BE2C (cell line): ENCODE data around the gene ORAI2.

Source experiments
- DNase-seq: peaks from one replicate; pipeline ENCODE4 v3.0.0-alpha.2; 2020
- H3K27me3 ChIP-seq: fragments of 250-450 bp; sonication (Bioruptor Pico); 2 replicates; pipeline ENCODE4 v1.5.1; 2020; ENCODE audit warnings: mild to moderate bottlenecking
- H3K36me3 ChIP-seq: fragments of 250-450 bp; sonication (Bioruptor Pico); 2 replicates; pipeline ENCODE4 v1.5.1; 2020; ENCODE audit warnings: mild to moderate bottlenecking
- H3K4me1 ChIP-seq: fragments of 250-450 bp; sonication (Bioruptor Pico); 2 replicates; pipeline ENCODE4 v1.5.1; 2020
- H3K4me3 ChIP-seq: 2 replicates; pipeline ENCODE4 v1.5.1; 2011; ENCODE audit warnings: low read depth, low read length
- H3K9me3 ChIP-seq: fragments of 250-450 bp; sonication (Bioruptor Pico); 2 replicates; pipeline ENCODE4 v1.5.1; 2020
- CTCF ChIP-seq: IDR thresholded peaks from 2 replicates; pipeline ENCODE4 v1.5.1; 2012; ENCODE audit warnings: mild to moderate bottlenecking, low read depth, low read length

ORAI2 gene

GRCh38 chr7:102417105-102417504 is 16.3 kb upstream of the ORAI2 start:
- TF ChIP-seq CTCF: no peak
- no peak for DNase-seq
- H3K27me3 ChIP-seq: no peaks in the 10 kb centered on the region
- no peaks in the 10 kb centered on the region for H3K9me3 ChIP-seq
- no peak overlapping the region for H3K4me3 ChIP-seq
- peaks cover 62% of the 10 kb centered on the region for H3K36me3 ChIP-seq
- H3K4me1 ChIP-seq: no peaks in the 10 kb centered on the region

GRCh38 chr7:102418592-102418991 is 14.8 kb upstream of the ORAI2 start:
- Histone ChIP-seq H3K36me3 (peaks cover 54% of the 10 kb centered on the region), H3K9me3 (no peaks in the 10 kb centered on the region), H3K4me1 (no peaks in the 10 kb centered on the region), H3K27me3 (no peaks in the 10 kb centered on the region), H3K4me3 (no peak overlapping the region)
- TF ChIP-seq CTCF: no peak
- DNase-seq: no peak

GRCh38 chr7:102421706-102422240 is 11.6 kb upstream of the ORAI2 start:
- H3K36me3 ChIP-seq: peaks cover 54% of the 10 kb centered on the region
- no peak for TF ChIP-seq CTCF

GRCh38 chr7:102424129-102424551 is 9.2 kb upstream of the ORAI2 start:
- H3K36me3 ChIP-seq: peaks cover 55% of the 10 kb centered on the region
- H3K27me3 ChIP-seq: no peaks in the 10 kb centered on the region
- no peak overlapping the region for H3K4me3 ChIP-seq

More at GRCh38 chr7:102421706-102422240, 11.6 kb upstream of the ORAI2 start:
- no peaks in the 10 kb centered on the region for H3K4me1 ChIP-seq
- no peaks in the 10 kb centered on the region for H3K9me3 ChIP-seq
- DNase-seq: no peak
- H3K27me3 ChIP-seq: no peaks in the 10 kb centered on the region
- H3K4me3 ChIP-seq: no peak overlapping the region

GRCh38 chr7:102424787-102425218 is 8.6 kb upstream of the ORAI2 start:
- no peak for DNase-seq
- Histone ChIP-seq H3K9me3 (no peaks in the 10 kb centered on the region), H3K4me3 (no peak overlapping the region), H3K36me3 (peaks cover 51% of the 10 kb centered on the region), H3K27me3 (no peaks in the 10 kb centered on the region), H3K4me1 (no peaks in the 10 kb centered on the region)
- no peak for TF ChIP-seq CTCF

More at GRCh38 chr7:102424129-102424551, 9.2 kb upstream of the ORAI2 start:
- no peak for TF ChIP-seq CTCF
- DNase-seq: no peak
- H3K4me1 ChIP-seq: no peaks in the 10 kb centered on the region
- H3K9me3 ChIP-seq: no peaks in the 10 kb centered on the region

- no peak for TF ChIP-seq CTCF
- Histone ChIP-seq H3K27me3 (no peaks in the 10 kb centered on the region), H3K4me1 (no peaks in the 10 kb centered on the region), H3K36me3 (peaks cover 44% of the 10 kb centered on the region), H3K9me3 (no peaks in the 10 kb centered on the region), H3K4me3 (no peak overlapping the region)
- no peak for DNase-seq
Observed at GRCh38 chr7:102425639-102426267, 7.6 kb upstream of the ORAI2 start.
